ENCODE data around the gene TMTC1.

GRCh38 chr12:29556363-29556762, 227.4 kb downstream of the TMTC1 start:
- TF ChIP-seq, protein P1, sequence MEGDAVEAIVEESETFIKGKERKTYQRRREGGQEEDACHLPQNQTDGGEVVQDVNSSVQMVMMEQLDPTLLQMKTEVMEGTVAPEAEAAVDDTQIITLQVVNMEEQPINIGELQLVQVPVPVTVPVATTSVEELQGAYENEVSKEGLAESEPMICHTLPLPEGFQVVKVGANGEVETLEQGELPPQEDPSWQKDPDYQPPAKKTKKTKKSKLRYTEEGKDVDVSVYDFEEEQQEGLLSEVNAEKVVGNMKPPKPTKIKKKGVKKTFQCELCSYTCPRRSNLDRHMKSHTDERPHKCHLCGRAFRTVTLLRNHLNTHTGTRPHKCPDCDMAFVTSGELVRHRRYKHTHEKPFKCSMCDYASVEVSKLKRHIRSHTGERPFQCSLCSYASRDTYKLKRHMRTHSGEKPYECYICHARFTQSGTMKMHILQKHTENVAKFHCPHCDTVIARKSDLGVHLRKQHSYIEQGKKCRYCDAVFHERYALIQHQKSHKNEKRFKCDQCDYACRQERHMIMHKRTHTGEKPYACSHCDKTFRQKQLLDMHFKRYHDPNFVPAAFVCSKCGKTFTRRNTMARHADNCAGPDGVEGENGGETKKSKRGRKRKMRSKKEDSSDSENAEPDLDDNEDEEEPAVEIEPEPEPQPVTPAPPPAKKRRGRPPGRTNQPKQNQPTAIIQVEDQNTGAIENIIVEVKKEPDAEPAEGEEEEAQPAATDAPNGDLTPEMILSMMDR (IDR thresholded peaks at IDR 0.05): no peak
- no peak for TF ChIP-seq POLR2A (IDR thresholded peaks at IDR 0.05)
